Measurements from ENCODE around the gene PI4KB. TPM values are rescaled to one million over a fixed set of nuclear protein-coding genes. Genes with fewer than 3 reads are reported as not detected.

Gene PI4KB
- total and polyA plus RNA-seq, 9 of the 15 experiments (the other 6 are each of a cell fraction or from before 2014, with no cell fraction given), result 3.1 to 65.4 (median 45.1) TPM

DNA sequence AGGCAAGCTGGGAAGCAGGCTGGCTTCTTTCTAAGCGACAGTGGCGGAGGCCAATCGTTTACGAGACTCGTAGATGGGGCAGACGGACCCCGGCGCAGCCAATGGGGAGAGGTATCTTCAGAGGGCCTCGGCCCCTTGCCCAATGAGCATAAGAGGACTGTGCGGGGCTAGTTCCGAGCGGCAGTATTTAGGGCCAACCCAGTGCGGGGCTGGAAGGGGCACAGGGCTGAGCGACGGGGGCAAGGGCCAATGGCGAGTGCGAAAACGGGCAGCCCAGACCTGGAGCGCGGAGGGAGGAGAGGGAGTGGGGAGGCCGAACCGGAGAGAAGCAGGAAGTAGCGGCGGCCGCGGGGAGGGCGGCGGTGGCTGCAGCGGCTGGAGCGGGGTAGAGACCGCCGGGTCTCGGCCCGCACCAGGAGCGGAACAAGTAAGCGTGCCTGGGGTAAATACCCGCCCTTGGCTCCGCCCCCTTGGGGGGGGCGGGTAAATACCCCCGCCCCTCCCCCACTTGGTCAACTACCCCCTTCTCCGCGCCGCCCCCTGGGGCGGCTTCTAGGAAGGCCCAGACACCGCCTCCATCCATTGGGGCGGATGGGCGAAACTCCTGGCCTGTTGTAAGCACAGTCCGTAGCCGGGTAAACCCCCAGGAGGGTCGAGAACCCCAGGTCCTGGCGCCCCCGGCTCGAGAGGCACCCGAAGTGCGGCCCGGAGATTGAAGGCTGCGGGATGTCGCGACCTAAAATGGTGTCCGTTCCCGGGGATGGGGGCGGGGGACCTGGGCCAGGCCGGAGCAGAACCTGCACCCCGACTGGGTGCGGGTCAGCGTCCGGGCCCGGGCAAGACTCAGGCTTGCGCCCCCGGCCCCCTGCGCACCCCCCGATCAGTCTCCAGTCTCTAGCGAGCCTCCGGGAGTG is 45.0 kb downstream of the PI4KB start, which contains the start of gene ZNF687 (continued):
- TF ChIP-seq CC2D1A (IDR thresholded peaks at IDR 0.05) (no peak), SIN3A (IDR thresholded peaks at IDR 0.05; ENCODE audit: borderline replicate concordance in 2 of 2, control insufficient read depth in 1 of 2, low read depth in 2 of 2, low read length in 2 of 2) (peak; percentile 58 to 76; a peak in 2 of 4 replicates), MCM5 (IDR thresholded peaks at IDR 0.05; ENCODE audit: low read depth) (no peak), ZNF584 (CRISPR knock-in tag; IDR thresholded peaks at IDR 0.05; ENCODE audit: low read depth) (no peak), SMARCE1 (IDR thresholded peaks at IDR 0.05) (no peak), STAG1 (CRISPR knock-in tag; IDR thresholded peaks at IDR 0.05; ENCODE audit: borderline replicate concordance) (no peak), PML (IDR thresholded peaks at IDR 0.05; ENCODE audit: low read length) (no peak; the same call in 1 of the 2 replicates), ZNF140 (CRISPR knock-in tag; IDR thresholded peaks at IDR 0.05) (no peak), MYC (IDR thresholded peaks at IDR 0.05; ENCODE audit: low read depth, low read length) (peak; percentile 20; the same call in 1 of the 2 replicates), MYC (CRISPR knock-in tag; IDR thresholded peaks at IDR 0.05; ENCODE audit: borderline replicate concordance, low read depth) (no peak), JUNB (CRISPR knock-in tag; conservative IDR thresholded peaks at IDR 0.05) (no peak), POLR2A (conservative IDR thresholded peaks at IDR 0.05) (peak; percentile 11; the same call in 1 of the 2 replicates), ZSCAN32 (CRISPR knock-in tag; IDR thresholded peaks at IDR 0.05) (no peak), ZNF354B (CRISPR knock-in tag; IDR thresholded peaks at IDR 0.05) (no peak), ZC3H8 (IDR thresholded peaks at IDR 0.05) (0 out of 2 replicates have a peak, but pooled peaks have one; percentile 33), NCOA2 (IDR thresholded peaks at IDR 0.05; ENCODE audit: partially characterized antibody in 2 of 2) (no peak), BHLHE40 (IDR thresholded peaks at IDR 0.05; ENCODE audit: low read length) (no peak), ZNF146 (CRISPR knock-in tag; IDR thresholded peaks at IDR 0.05; ENCODE audit: unreplicated experiment) (no peak), E2F3 (CRISPR knock-in tag; IDR thresholded peaks at IDR 0.05) (no peak), MED1 (CRISPR knock-in tag; IDR thresholded peaks at IDR 0.05; ENCODE audit: borderline replicate concordance) (no peak)
- TF ChIP-seq, protein P1, sequence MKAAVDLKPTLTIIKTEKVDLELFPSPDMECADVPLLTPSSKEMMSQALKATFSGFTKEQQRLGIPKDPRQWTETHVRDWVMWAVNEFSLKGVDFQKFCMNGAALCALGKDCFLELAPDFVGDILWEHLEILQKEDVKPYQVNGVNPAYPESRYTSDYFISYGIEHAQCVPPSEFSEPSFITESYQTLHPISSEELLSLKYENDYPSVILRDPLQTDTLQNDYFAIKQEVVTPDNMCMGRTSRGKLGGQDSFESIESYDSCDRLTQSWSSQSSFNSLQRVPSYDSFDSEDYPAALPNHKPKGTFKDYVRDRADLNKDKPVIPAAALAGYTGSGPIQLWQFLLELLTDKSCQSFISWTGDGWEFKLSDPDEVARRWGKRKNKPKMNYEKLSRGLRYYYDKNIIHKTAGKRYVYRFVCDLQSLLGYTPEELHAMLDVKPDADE (conservative IDR thresholded peaks at IDR 0.05; ENCODE audit: control insufficient read depth, low read depth, low read length), result peak; percentile 44
